ENCODE data around the gene ATP13A4. TPM values are rescaled to one million over a fixed set of nuclear protein-coding genes. Genes with fewer than 3 reads are reported as not detected.
A peak's percentile ranks its signal among the peaks of the same experiment; 100 is the strongest.

Gene ATP13A4
- total RNA-seq, 1 experiment from 2014 or later = not detected

DNA sequence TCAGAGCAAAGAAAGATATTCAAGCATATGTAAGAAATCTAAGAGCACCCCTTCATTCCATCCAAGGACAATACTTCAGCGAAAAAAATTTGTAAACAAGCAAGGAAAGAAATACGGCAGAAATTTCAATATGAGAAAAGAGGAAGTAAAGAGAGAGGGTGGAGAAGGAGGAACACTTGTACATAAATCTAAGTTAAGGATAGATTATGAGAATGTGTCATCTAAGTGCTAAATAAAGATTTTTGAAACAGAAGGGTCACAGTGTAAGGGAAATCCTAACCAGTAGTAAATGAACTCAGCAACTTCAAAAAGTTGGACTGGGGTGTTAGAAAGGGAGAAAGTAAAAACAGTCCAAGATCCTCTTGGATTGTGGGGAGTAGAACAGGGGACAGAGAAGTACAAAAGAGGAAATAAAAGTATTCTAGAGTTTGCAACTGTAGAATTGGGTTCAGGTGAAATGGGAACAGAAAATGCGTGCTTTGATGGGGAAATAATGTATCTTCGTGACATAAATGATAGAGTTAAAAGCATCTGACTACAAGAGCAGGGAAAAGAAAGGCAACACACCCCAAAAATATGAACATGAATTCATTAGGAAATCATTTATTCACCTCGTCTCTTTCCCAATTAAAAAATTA lies 107.6 kb downstream of the ATP13A4 start:
- Histone ChIP-seq H3K4me1 (replicated peaks) (no peaks in the 10 kb centered on the region), H3K27me3 (replicated peaks) (no peaks in the 10 kb centered on the region), H3K27ac (no peak overlapping the region), H3K36me3 (no peaks in the 10 kb centered on the region), H3K4me3 (no peak overlapping the region), H3K9me3 (replicated peaks) (no peaks in the 10 kb centered on the region)
- no peak for DNase-seq (ENCODE audit: low read depth in 1 of 2, low spot score in 2 of 2)

DNA sequence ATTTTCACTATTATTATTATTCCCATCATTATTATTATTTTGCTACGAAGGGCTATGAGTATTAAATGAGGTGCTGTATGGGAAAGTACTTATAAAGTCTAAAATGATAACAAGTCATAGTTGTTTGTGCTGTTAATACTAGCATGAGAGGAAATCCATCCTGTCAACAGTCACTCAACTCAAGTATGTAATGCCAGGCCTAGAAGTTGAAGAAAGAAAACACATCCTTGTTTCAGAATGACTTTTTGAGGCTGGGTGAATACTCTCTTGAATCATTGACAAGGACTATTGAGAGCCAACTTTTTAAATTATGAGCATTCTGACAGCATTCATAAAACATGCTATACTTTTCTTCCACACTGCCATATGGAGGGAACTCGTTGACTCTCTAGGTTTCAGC lies 115.3 kb downstream of the ATP13A4 start:
- Histone ChIP-seq H3K4me3 (no peak overlapping the region), H3K9me3 (replicated peaks) (no peaks in the 10 kb centered on the region), H3K27me3 (replicated peaks) (no peaks in the 10 kb centered on the region), H3K36me3 (no peaks in the 10 kb centered on the region), H3K4me1 (replicated peaks) (no peaks in the 10 kb centered on the region), H3K27ac (no peak overlapping the region)
- no peak for DNase-seq (ENCODE audit: low read depth in 1 of 2, low spot score in 2 of 2)

DNA sequence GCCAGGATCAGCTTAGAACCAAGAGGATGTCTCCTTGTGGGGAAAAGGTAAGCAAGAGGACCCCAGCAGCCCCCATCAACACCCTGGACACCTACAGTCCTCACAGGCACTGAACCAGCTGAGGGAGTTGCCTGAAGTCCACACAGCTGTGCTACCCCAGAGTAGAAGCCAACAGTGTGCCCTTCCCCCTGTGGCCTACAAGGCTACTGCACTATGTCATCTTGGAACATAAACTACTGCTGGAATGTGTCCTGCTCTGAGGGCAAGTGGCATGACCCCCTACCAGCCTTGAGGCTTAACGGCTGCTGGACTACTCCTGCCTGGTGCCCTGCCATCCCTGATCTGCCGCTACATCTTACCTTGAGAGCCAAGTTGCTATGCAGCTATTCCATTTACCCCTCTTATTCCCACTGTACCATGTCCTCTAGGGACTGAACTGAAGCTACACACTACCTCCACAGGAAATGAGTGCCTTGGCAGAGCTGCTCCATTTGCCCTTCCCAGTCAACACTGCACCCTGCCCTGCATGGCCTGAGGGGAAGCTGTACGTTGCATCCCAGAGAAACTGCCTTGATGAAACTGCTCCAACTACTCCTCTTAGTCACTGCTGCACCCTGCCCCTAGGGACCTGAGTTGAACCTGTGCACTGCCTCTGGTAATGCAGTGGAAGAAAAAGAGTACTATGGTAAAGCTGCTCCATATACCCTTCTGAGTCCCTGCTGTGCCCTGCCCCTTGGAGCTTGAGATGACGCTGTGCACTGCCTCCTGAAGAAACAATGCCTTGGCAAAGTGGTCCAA lies 135.9 kb downstream of the ATP13A4 start:
- no peak overlapping the region for H3K4me3 ChIP-seq
- H3K4me1 ChIP-seq (replicated peaks) = no peaks in the 10 kb centered on the region
- H3K9me3 ChIP-seq (replicated peaks) = 0 out of 2 replicates have a peak, but pooled peaks cover 6% of the 10 kb centered on the region
- no peaks in the 10 kb centered on the region for H3K27me3 ChIP-seq (replicated peaks)
- DNase-seq (ENCODE audit: low read depth in 1 of 2, low spot score in 2 of 2) = no peak
- H3K36me3 ChIP-seq = no peaks in the 10 kb centered on the region
- no peak overlapping the region for H3K27ac ChIP-seq

DNA sequence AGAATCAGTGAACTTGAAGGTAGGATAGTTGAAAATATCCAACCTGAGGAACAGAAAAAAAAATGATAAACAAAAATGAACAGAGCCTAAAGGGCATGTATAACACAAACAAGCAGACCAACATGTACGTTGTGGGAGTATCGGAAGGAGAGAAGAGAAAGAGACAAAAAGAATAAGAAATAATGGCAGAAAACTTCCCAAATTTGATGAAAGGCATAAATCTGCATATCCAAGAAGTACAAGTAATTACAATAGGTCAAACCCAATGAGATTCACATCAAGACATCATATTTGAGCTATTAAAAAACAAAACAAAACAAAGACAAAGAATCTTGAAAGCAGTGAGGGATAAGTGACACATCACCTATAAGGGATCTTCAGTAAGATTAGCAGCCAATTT lies 138.1 kb downstream of the ATP13A4 start:
- Histone ChIP-seq H3K27me3 (replicated peaks) (no peaks in the 10 kb centered on the region), H3K36me3 (no peaks in the 10 kb centered on the region), H3K4me3 (no peak overlapping the region)

DNA sequence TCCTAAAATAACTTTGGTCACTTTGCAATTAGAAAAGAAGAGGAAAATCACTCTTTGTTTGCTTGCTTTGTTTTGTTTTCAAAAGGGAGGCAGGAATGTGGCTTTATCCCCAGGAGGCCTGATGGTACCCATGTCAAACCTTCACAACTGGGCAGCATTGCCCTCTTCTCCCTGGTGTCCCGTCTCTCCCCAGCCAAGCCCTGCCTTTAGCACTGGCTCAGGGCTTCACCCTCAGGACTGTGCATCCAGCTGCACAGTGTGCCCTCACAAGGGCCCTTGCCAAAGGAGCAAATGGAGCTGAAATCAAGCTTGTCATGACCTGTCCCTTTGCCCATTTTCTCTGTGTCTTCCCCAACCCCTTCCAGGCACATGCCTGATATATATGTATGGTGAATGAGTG lies 147.0 kb downstream of the ATP13A4 start:
- H3K4me3 ChIP-seq = no peak overlapping the region
- no peaks in the 10 kb centered on the region for H3K36me3 ChIP-seq
- no peaks in the 10 kb centered on the region for H3K9me3 ChIP-seq (replicated peaks)
- H3K4me1 ChIP-seq (replicated peaks) = no peaks in the 10 kb centered on the region
- H3K27ac ChIP-seq = no peak overlapping the region
- H3K27me3 ChIP-seq (replicated peaks) = no peaks in the 10 kb centered on the region
- no peak for DNase-seq (ENCODE audit: low read depth in 1 of 2, low spot score in 2 of 2)

More for the DNA sequence above, 138.1 kb downstream of the ATP13A4 start:
- H3K4me1 ChIP-seq (replicated peaks) = no peaks in the 10 kb centered on the region
- DNase-seq (ENCODE audit: low read depth in 1 of 2, low spot score in 2 of 2) = no peak
- H3K9me3 ChIP-seq (replicated peaks) = 0 out of 2 replicates have a peak, but pooled peaks cover 6% of the 10 kb centered on the region
- no peak overlapping the region for H3K27ac ChIP-seq

DNA sequence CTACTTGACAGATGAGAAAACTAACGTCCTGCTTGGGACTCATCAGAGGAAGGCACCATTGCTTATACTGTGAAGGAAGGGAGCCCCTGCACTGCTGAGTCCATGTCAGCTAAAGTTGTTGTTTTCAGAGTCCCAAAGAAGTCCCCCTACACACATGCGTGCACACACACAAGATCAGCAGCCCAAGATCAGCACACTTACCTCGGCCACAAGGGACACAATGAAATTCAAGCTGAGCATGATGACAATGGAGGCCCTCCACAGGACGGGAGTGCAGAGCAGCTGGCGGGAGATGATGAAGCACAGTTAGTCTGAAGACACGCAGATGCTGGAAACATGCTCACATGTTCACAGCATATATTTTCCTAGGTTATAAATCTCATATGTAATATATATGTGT lies 147.6 kb downstream of the ATP13A4 start:
- H3K9me3 ChIP-seq (replicated peaks) = no peaks in the 10 kb centered on the region
- DNase-seq (ENCODE audit: low read depth in 1 of 2, low spot score in 2 of 2) = no peak
- no peaks in the 10 kb centered on the region for H3K27me3 ChIP-seq (replicated peaks)
- no peaks in the 10 kb centered on the region for H3K36me3 ChIP-seq
- H3K27ac ChIP-seq = no peak overlapping the region
- H3K4me3 ChIP-seq = no peak overlapping the region
- H3K4me1 ChIP-seq (replicated peaks) = no peaks in the 10 kb centered on the region

DNA sequence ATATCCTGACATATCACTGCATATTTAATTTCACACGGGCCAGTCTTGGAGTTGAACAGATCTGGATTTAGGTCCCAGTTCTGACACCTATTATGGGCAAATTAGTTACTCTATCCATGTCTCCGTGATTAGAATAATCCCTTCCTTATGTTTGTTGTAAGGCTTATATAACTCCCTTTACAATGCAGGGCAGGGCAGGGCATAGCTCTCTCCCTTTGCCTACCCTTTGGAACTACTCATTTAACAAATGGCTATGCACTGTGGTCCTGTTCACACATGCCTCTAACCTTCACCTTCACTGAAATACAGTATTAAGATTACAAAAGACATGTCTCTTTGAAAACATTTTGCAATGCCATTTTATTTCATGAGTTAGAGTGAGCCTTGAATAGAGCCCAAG lies 151.4 kb downstream of the ATP13A4 start:
- Histone ChIP-seq H3K36me3 (no peaks in the 10 kb centered on the region), H3K27ac (no peak overlapping the region), H3K4me3 (no peak overlapping the region), H3K9me3 (replicated peaks) (no peaks in the 10 kb centered on the region), H3K27me3 (replicated peaks) (no peaks in the 10 kb centered on the region), H3K4me1 (replicated peaks) (no peaks in the 10 kb centered on the region)
- no peak for DNase-seq (ENCODE audit: low read depth in 1 of 2, low spot score in 2 of 2)

DNA sequence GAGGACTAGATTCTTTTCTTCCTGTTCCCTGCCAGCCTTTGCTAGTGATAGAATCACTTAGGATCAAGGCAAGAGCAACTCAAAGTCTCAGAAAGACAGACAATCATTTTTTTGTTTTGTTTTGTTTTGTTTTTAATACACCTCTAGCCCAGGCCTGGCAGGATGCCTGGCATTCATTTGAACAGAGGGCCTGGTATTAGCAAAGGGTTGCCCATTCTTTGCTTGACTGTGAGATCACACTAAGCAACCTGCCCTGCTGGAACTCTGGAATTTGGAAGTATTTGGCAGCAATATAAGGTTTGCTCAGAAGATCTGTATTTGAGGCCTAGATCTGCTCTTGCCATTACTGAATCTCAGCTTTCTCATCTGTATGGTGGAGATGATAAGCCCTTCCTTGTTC lies 154.4 kb downstream of the ATP13A4 start:
- no peaks in the 10 kb centered on the region for H3K27me3 ChIP-seq (replicated peaks)
- no peak overlapping the region for H3K27ac ChIP-seq
- H3K9me3 ChIP-seq (replicated peaks) = no peaks in the 10 kb centered on the region
- DNase-seq (ENCODE audit: low read depth in 1 of 2, low spot score in 2 of 2) = no peak
- H3K36me3 ChIP-seq = no peaks in the 10 kb centered on the region
- H3K4me1 ChIP-seq (replicated peaks) = no peaks in the 10 kb centered on the region
- no peak overlapping the region for H3K4me3 ChIP-seq

DNA sequence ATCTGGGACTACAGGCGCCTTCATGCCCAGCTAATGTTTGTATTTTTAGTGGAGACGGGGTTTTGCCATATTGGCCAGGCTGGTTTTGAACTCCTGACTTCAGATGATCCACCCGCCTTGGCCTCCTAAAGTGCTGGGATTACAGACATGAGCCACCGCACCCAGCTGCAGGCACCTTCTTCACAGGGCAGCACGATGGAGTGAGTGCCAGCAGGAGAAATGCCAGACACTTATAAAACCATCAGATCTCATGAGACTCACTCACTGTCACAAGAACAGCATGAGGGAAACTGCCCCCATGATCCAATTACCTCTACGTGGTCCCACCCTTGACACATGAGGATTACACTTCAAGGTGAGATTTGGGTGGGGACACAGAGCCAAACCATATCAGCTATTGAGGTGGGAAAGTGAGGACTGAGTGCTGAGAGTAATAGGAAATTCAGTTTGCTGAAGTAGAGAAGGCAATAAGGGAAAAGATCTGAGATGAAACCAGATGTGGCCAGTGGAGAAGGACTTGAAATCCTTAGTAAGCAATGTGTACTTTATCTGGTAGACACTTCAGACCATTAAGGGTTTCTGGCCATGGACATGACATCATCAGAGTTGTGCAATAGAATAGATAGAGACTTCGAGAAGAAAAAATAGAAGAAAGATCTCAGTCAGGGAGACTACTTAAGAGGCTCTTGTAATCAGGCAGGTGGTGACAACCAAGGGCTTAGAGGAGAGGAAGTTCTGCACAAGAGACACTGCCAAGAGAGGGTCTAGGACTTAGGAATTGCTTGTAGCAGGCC lies 158.0 kb downstream of the ATP13A4 start:
- Histone ChIP-seq H3K27ac (no peak overlapping the region), H3K36me3 (no peaks in the 10 kb centered on the region), H3K27me3 (replicated peaks) (no peaks in the 10 kb centered on the region), H3K4me1 (replicated peaks) (peaks cover 6% of the 10 kb centered on the region), H3K9me3 (replicated peaks) (no peaks in the 10 kb centered on the region), H3K4me3 (no peak overlapping the region)
- DNase-seq (ENCODE audit: low read depth in 1 of 2, low spot score in 2 of 2) = no peak

DNA sequence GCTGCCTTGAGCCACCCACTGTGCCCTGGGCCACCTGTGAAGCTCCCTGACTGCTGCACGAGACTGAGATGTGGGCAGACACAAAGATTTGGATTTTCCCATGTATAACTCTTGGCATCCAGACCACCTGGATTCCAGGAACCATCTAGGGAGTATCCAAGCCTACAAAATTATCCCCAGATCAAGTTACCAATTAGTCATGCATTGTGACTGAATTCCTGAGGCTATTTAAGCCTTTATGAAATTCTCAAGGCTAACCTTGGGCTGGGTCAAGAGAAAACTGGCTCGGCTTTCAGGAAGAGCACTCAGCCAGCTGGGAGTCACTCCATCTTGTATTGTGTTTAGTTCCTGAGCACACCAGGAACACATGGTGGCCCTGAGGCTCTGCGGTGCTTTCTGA lies 162.8 kb downstream of the ATP13A4 start:
- Histone ChIP-seq H3K4me1 (replicated peaks) (peaks cover 8% of the 10 kb centered on the region), H3K9me3 (replicated peaks) (no peaks in the 10 kb centered on the region), H3K36me3 (no peaks in the 10 kb centered on the region), H3K4me3 (no peak overlapping the region), H3K27ac (no peak overlapping the region), H3K27me3 (replicated peaks) (no peaks in the 10 kb centered on the region)
- DNase-seq (ENCODE audit: low read depth in 1 of 2, low spot score in 2 of 2) = peak in 1 of 2 experiments; percentile 24

DNA sequence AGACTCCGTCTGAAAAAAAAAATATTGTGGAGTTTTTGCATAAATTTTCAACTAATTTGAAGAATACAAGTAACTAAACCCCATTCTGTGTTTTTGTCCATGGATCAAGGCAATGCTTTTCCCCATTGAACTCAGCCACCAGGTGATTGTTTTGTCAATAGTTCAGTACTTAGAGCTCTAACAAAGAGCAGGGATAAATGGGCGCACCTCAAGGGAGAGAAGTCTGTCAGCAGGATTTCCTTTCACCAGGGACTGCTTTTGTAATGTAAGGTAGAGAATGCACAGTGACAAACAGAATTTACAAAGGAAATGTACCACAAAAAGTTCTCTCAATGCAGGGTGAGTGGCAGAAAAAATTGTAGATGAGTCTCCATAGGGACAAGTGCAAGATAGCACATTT lies 165.4 kb downstream of the ATP13A4 start:
- Histone ChIP-seq H3K27me3 (replicated peaks) (no peaks in the 10 kb centered on the region), H3K4me3 (no peak overlapping the region), H3K36me3 (no peaks in the 10 kb centered on the region), H3K4me1 (replicated peaks) (peaks cover 8% of the 10 kb centered on the region), H3K9me3 (replicated peaks) (no peaks in the 10 kb centered on the region), H3K27ac (no peak overlapping the region)
- DNase-seq (ENCODE audit: low read depth in 1 of 2, low spot score in 2 of 2) = no peak

DNA sequence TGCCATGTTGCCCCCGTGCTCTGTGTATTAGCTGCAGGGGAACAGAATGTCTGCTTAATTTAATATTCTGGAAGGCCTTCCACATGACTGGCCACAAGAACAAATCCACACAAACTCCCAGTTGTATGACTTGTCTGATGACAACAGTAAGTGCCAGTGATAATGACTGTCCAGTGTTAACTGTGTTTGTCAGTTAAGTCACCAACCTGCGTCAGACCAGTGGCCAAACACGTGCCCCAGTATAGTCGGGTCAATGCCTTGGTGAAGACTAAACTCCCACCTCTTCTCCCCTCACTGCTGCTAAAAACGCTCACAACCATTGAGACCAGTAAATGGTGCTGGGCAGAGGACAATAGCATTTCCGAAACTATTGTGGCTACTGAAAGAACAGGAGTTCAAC lies 166.3 kb downstream of the ATP13A4 start:
- Histone ChIP-seq H3K36me3 (no peaks in the 10 kb centered on the region), H3K9me3 (replicated peaks) (no peaks in the 10 kb centered on the region), H3K27me3 (replicated peaks) (no peaks in the 10 kb centered on the region), H3K4me3 (no peak overlapping the region), H3K27ac (no peak overlapping the region), H3K4me1 (replicated peaks) (peaks cover 8% of the 10 kb centered on the region)
- no peak for DNase-seq (ENCODE audit: low read depth in 1 of 2, low spot score in 2 of 2)

DNA sequence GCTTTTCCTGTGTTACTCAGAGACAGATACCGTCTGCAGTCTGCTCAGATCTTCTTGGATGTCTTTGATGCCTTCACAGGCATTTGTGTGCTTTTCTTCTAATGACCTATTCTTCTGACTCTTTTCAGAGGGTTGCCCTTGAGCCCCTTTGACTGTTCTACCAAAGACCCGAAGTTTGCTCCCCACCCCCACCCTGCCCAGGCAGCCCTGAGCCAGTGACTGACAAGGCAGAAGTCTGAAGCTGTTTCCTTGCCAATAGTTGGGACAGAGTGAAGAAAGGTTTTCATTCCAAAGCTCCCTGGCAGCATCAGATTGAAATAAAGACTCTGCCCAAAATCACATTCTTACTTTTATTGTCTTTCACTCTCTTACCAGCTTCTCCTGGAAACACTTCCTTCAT lies 167.1 kb downstream of the ATP13A4 start:
- Histone ChIP-seq H3K4me3 (no peak overlapping the region), H3K36me3 (no peaks in the 10 kb centered on the region), H3K27me3 (replicated peaks) (no peaks in the 10 kb centered on the region), H3K4me1 (replicated peaks) (peaks cover 8% of the 10 kb centered on the region), H3K9me3 (replicated peaks) (no peaks in the 10 kb centered on the region), H3K27ac (no peak overlapping the region)
- no peak for DNase-seq (ENCODE audit: low read depth in 1 of 2, low spot score in 2 of 2)

DNA sequence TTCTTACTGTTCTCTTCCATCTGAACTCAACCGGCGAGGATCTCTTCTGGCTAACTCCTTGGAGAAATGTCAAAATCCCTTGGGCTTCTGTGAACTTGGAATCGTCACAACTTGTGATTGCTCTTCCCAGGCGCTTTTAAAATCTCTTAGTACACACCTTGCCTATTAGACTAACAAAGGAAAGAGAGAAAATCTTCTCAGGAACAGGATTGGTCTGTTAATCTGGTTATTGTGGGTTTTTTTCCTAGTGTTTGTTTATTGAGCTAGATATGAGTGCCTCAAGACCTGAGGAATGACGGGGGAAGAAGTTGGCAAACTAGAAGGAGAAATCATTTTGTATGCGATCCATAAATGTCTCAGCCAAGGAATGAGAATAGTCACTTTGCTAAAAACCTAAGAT lies 176.0 kb downstream of the ATP13A4 start, which contains the start of gene ATP13A5:
Gene ATP13A5, minus strand, starts transcription at position 48 of the 400 bp plus-strand sequence. Its CDS starts 28 bp downstream, at position 20.
- H3K27me3 ChIP-seq (replicated peaks) = no peaks in the 10 kb centered on the region
- DNase-seq (ENCODE audit: low read depth in 1 of 2, low spot score in 2 of 2) = no peak
- H3K4me1 ChIP-seq (replicated peaks) = no peaks in the 10 kb centered on the region
- no peak within 1 kb of the TSS for H3K4me3 ChIP-seq
- no peak within 1 kb of the TSS for H3K27ac ChIP-seq
- H3K36me3 ChIP-seq = no peaks in the 10 kb centered on the region
- no peaks in the 10 kb centered on the region for H3K9me3 ChIP-seq (replicated peaks)

Data from SJSA1 (cell line).